Measurements from ENCODE around the gene TUBGCP6.

DNA sequence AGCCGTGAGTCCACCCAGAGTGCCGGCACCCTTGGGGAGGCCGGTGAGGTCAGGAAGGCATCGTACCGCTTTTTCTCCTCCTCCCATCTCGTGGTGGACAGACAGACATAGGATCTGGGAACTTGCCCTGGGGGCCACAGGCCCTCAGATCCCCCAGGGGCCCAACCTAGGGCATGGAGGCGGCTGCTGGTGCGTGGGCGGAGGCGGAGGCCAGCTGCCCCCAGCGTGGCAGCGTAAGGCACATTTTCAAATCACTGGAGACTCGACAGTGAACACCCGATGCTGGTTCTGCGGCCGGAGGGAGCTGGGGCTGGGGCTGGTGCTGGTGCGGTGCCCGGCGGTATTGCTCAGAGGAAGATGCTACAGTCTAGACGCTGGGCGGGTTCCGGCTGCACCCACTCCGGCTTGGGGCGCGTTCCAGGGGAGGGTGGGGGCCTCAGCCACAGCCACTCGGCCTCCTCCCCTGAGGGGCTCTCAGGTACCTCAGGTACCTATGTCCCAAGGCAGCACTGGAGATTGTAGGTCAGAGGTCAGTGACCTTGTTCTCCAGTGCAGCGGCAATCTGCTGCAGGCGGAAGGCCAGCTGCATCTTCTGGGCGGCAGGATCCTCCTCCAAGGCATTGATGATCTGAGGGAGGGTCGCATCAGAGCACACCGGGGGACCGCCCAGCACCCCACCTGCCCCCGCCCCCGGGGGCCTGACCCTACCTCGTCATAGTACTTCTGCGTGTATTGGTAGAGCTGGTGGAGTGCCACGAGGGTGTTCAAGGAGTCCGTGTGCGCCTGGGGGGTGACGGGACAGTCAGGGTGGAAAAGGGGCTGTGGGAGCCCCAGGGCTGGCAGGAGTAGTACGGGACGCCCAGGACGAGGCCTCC lies 30.6 kb upstream of the TUBGCP6 start:
- TF ChIP-seq POLR2A (IDR thresholded peaks at IDR 0.05; ENCODE audit: low read depth, low read length) (no peak), POU2F2 (IDR thresholded peaks at IDR 0.05; ENCODE audit: low read depth, low read length) (no peak), SPI1 (IDR thresholded peaks at IDR 0.05; ENCODE audit: low read depth, low read length) (no peak), PAX5 (IDR thresholded peaks at IDR 0.05; ENCODE audit: insufficient read depth, low read length, severe bottlenecking) (no peak), POLR2AphosphoS5 (IDR thresholded peaks at IDR 0.05; ENCODE audit: low read depth, low read length) (no peak), TAF1 (IDR thresholded peaks at IDR 0.05; ENCODE audit: low read depth, low read length) (no peak)
